ENCODE measurements around the gene DCBLD1. TPM values are rescaled to one million over a fixed set of nuclear protein-coding genes. Genes with fewer than 3 reads are reported as not detected.

Gene DCBLD1
- total and polyA plus RNA-seq, 2 of the 13 experiments (the other 11 are each of a cell fraction or from before 2014, with no cell fraction given): 23.2 to 41.5 TPM

DNA sequence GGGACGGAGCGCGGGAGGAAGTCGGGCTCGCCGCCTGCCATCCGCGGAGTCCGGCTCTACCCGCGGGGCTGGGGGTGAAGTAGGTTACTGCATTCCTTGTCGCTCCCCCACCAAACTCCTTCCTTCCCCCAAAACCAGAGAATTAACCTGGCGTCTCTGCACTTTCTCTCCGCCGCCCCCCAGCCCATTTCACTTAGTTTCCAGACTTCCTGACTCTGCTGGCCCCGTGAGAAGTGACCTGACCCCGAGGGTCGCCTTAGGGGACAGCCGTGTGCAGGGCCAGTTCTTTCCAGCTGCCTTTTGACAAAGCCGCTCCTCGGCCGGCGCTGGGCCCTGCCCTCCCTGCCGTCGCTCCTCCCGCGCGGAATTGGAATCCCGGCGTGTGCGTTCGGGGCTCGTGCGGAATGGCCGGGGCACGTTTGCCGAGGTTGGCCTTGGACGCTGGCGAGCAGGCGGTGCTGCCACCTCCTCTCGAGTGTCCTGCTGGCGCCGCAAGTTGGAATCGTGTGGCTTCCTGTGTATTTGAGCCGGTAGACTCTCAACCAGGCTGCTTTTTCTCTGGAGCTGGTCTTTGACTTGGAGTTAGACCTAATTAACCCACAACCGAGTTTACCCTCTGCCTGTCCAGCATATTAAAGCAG is 650 bp downstream of the DCBLD1 start (continued):
- TF ChIP-seq CEBPZ (IDR thresholded peaks at IDR 0.05; ENCODE audit: low read length): no peak
- TF ChIP-seq AKAP8 (CRISPR knock-in tag; IDR thresholded peaks at IDR 0.05): no peak
- no peak for TF ChIP-seq PAWR (CRISPR knock-in tag; IDR thresholded peaks at IDR 0.05; ENCODE audit: borderline replicate concordance)
- TF ChIP-seq E2F5 (CRISPR knock-in tag; conservative IDR thresholded peaks at IDR 0.05): peak; percentile 80
- TF ChIP-seq ZNF615 (CRISPR knock-in tag; IDR thresholded peaks at IDR 0.05; ENCODE audit: borderline replicate concordance): no peak
- TF ChIP-seq FOXK2 (IDR thresholded peaks at IDR 0.05): no peak
- TF ChIP-seq FOSL1 (CRISPR knock-in tag; IDR thresholded peaks at IDR 0.05; ENCODE audit: borderline replicate concordance): no peak; the same call in 1 of the 2 replicates
- no peak for TF ChIP-seq HMGA1 (CRISPR knock-in tag; conservative IDR thresholded peaks at IDR 0.05)
- TF ChIP-seq ZNF224 (CRISPR knock-in tag; IDR thresholded peaks at IDR 0.05): no peak
- TF ChIP-seq ZFP62 (CRISPR knock-in tag; IDR thresholded peaks at IDR 0.05): no peak
- peak; percentile 32; the same call in 1 of the 2 replicates for TF ChIP-seq ZSCAN25 (CRISPR knock-in tag; IDR thresholded peaks at IDR 0.05)
- TF ChIP-seq, protein P1, sequence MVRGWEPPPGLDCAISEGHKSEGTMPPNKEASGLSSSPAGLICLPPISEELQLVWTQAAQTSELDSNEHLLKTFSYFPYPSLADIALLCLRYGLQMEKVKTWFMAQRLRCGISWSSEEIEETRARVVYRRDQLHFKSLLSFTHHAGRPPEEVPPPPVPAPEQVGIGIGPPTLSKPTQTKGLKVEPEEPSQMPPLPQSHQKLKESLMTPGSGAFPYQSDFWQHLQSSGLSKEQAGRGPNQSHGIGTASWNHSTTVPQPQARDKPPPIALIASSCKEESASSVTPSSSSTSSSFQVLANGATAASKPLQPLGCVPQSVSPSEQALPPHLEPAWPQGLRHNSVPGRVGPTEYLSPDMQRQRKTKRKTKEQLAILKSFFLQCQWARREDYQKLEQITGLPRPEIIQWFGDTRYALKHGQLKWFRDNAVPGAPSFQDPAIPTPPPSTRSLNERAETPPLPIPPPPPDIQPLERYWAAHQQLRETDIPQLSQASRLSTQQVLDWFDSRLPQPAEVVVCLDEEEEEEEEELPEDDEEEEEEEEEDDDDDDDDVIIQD (CRISPR knock-in tag; IDR thresholded peaks at IDR 0.05; ENCODE audit: low read depth): no peak
- TF ChIP-seq ZNF75D (CRISPR knock-in tag; IDR thresholded peaks at IDR 0.05; ENCODE audit: borderline replicate concordance): peak; percentile 73; the same call in 1 of the 2 replicates
- no peak for TF ChIP-seq ZFYVE20 (CRISPR knock-in tag; IDR thresholded peaks at IDR 0.05; ENCODE audit: borderline replicate concordance, low read depth)
- TF ChIP-seq, protein P2, sequence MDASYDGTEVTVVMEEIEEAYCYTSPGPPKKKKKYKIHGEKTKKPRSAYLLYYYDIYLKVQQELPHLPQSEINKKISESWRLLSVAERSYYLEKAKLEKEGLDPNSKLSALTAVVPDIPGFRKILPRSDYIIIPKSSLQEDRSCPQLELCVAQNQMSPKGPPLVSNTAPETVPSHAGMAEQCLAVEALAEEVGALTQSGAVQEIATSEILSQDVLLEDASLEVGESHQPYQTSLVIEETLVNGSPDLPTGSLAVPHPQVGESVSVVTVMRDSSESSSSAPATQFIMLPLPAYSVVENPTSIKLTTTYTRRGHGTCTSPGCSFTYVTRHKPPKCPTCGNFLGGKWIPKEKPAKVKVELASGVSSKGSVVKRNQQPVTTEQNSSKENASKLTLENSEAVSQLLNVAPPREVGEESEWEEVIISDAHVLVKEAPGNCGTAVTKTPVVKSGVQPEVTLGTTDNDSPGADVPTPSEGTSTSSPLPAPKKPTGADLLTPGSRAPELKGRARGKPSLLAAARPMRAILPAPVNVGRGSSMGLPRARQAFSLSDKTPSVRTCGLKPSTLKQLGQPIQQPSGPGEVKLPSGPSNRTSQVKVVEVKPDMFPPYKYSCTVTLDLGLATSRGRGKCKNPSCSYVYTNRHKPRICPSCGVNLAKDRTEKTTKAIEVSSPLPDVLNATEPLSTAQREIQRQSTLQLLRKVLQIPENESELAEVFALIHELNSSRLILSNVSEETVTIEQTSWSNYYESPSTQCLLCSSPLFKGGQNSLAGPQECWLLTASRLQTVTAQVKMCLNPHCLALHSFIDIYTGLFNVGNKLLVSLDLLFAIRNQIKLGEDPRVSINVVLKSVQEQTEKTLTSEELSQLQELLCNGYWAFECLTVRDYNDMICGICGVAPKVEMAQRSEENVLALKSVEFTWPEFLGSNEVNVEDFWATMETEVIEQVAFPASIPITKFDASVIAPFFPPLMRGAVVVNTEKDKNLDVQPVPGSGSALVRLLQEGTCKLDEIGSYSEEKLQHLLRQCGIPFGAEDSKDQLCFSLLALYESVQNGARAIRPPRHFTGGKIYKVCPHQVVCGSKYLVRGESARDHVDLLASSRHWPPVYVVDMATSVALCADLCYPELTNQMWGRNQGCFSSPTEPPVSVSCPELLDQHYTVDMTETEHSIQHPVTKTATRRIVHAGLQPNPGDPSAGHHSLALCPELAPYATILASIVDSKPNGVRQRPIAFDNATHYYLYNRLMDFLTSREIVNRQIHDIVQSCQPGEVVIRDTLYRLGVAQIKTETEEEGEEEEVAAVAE (CRISPR knock-in tag; IDR thresholded peaks at IDR 0.05; ENCODE audit: borderline replicate concordance): 0 out of 2 replicates have a peak, but pooled peaks have one; percentile 25
- no peak for TF ChIP-seq CBX2 (IDR thresholded peaks at IDR 0.05; ENCODE audit: low read depth, low read length)
- no peak for TF ChIP-seq CBX2 (CRISPR knock-in tag; IDR thresholded peaks at IDR 0.05; ENCODE audit: low read depth)
- no peak for TF ChIP-seq NCOA1 (CRISPR knock-in tag; IDR thresholded peaks at IDR 0.05)
- TF ChIP-seq ZNF317 (CRISPR knock-in tag; IDR thresholded peaks at IDR 0.05): peak; percentile 90
- no peak for TF ChIP-seq SMARCE1 (IDR thresholded peaks at IDR 0.05; ENCODE audit: borderline replicate concordance)
- peak; percentile 57; the same call in 1 of the 2 replicates for TF ChIP-seq ZNF180 (CRISPR knock-in tag; IDR thresholded peaks at IDR 0.05; ENCODE audit: borderline replicate concordance, low read depth)
